BJ (cell line): ENCODE results near the gene DTX3L. TPM values are rescaled to one million over a fixed set of nuclear protein-coding genes. Genes with fewer than 3 reads are reported as not detected.
A peak's percentile ranks its signal among the peaks of the same experiment; 100 is the strongest.
"Not testable (repeated sequence)": the region's sequence is repeated elsewhere in the genome, so short reads cannot be mapped to it uniquely, and the experiment has no call there.

Experiments used
- CTCF ChIA-PET: fragments of 350-600 bp; formaldehyde crosslinking; extraction: SDS; loops from one replicate; lab custom pipeline; 2021; ENCODE audit warnings: antibody characterized with exemption, inconsistent platforms; lab: Yijun Ruan, JAX
- POLR2A ChIA-PET: fragments of 300-600 bp; sonication (Branson Sonifier 250); formaldehyde crosslinking; extraction: SDS; loops from one replicate; lab custom pipeline; 2021; ENCODE audit warnings: antibody characterized with exemption; lab: Charles Lee
- DNase-seq: peaks from one replicate; pipeline ENCODE4 v3.0.0-alpha.2; 2011; ENCODE audit warnings: low read depth
- H3K27me3 ChIP-seq: 2 replicates; pipeline ENCODE4 v1.6.0; 2011; ENCODE audit warnings: low read length; ENCODE audit not compliant: control insufficient read depth, insufficient read depth
- H3K36me3 ChIP-seq: 2 replicates; pipeline ENCODE4 v1.5.1; 2011; ENCODE audit warnings: low read length; ENCODE audit not compliant: control insufficient read depth, insufficient read depth
- H3K4me3 ChIP-seq: 2 replicates; pipeline ENCODE4 v1.5.1; 2011; ENCODE audit warnings: low read depth, mild to moderate bottlenecking, control low read depth, low read length
- polyA plus RNA-seq: library from polyadenylated mRNA; depleted of rRNA; stranded (reverse); fragments of >200 nt; gene quantifications from 2 replicates; pipeline ENCODE4 v1.2.3, GENCODE V29; 2011
- TF ChIP-seq, protein P1 (sequence below): IDR thresholded peaks from 2 replicates; pipeline ENCODE4 v1.5.1; 2011; ENCODE audit warnings: low read depth, mild to moderate bottlenecking, control low read depth, inconsistent platforms, low read length, moderate library complexity; ENCODE audit not compliant: insufficient read depth

The DTX3L gene
- polyA plus RNA-seq, 1 experiment = 3.5 TPM

DNA sequence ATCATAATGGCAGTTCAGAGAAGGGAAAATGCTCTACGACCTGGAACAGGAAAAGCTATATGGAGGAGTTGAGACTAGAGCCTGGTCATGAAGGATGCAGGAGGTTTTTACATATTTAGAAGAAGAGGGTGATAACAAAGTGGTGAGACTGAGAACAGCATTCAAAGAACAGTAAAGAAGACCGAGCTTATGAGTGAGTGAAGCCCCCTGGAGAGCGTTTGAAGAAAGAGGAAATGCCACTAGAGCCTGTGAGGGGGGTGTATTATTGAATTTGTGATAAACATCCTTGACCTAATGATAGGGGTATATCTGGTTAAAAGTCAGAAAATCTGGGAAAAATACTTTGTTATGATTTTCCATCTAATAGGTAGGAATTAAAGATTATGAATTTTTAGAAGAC is 4.2 kb upstream of the DTX3L start:
- peaks cover 3% of the 10 kb centered on the region for H3K36me3 ChIP-seq
- no peak for DNase-seq
- ChIA-PET POLR2A (no interaction called here), CTCF (interaction anchor here (0.7 to 7.3 kb wide), 6 partner anchors 12 to 469 kb away, joined by 3 to 78 read pairs (median 4); partner anchors contain the start of gene PARP14)
- no peak overlapping the region for H3K4me3 ChIP-seq
- no peaks in the 10 kb centered on the region for H3K27me3 ChIP-seq
- TF ChIP-seq, protein P1, sequence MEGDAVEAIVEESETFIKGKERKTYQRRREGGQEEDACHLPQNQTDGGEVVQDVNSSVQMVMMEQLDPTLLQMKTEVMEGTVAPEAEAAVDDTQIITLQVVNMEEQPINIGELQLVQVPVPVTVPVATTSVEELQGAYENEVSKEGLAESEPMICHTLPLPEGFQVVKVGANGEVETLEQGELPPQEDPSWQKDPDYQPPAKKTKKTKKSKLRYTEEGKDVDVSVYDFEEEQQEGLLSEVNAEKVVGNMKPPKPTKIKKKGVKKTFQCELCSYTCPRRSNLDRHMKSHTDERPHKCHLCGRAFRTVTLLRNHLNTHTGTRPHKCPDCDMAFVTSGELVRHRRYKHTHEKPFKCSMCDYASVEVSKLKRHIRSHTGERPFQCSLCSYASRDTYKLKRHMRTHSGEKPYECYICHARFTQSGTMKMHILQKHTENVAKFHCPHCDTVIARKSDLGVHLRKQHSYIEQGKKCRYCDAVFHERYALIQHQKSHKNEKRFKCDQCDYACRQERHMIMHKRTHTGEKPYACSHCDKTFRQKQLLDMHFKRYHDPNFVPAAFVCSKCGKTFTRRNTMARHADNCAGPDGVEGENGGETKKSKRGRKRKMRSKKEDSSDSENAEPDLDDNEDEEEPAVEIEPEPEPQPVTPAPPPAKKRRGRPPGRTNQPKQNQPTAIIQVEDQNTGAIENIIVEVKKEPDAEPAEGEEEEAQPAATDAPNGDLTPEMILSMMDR = no peak

DNA sequence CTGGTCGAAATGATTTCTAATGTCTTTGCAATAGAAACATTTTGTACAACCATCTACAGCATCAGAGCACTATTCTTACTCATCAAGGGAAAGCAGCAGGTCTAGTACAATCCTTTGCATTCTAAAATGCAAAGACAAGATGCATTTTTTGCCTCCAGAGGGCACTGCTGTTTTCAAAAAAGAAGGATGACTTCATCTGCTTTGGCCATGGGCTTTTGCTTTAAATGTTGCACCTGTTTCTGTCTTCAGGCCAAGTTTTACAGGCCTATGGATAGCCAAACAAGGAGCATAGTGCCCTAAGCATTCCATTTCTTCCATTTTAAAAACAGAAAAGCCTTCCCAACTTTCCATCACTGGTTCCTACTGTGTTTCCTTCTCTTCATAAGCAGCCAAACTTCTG is 3.5 kb upstream of the DTX3L start:
- CTCF ChIA-PET = interaction anchor here (1.0 to 7.3 kb wide), 5 partner anchors 42 to 383 kb away, joined by 3 to 78 read pairs (median 3); partner anchors contain the start of gene PARP14
- POLR2A ChIA-PET = no interaction called here
- Histone ChIP-seq H3K36me3 (peaks cover 2% of the 10 kb centered on the region), H3K27me3 (no peaks in the 10 kb centered on the region), H3K4me3 (no peak overlapping the region)
- DNase-seq = no peak
- TF ChIP-seq, protein P1 = peak; percentile 60

DNA sequence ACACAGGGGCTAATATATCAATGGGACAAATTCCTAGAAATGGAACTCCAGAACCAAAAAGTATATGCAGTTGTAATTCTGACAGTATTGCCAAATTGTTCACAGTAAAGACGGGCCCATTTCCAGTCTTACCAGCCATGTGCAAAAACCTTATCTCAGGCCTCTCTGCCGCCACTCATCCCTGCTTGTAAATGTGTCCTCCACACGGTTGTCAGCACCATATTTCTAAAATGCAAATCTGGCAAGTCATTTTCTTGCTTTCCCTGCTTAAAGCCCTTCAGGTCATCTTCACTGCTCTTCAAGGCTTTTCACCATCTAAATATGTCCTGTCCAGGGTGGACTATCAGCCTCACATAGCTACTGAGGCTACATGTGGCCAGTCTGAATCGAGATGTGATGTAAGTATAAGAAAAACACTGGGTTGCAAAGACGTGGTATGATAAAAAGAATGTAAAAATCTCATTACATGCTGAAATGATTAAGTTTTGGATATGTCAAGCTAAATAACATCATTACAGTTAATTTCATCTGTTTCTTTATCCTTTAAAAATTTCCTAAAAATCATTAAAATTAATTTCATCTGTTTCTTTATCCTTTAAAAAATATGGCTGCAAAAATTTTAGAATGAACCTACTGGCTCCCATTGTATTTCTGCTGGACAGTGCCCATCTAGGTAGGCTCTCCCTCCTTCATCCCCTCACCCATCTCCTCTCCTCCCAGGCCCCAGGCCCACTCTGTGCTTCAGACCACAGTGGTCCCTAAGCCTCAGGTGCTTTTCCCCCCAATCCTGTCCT is 1.0 kb upstream of the DTX3L start:
- CTCF ChIA-PET = interaction anchor here (1.1 to 7.3 kb wide), 2 partner anchors 116 to 123 kb away, joined by 3 to 78 read pairs; partner anchors contain the start of gene PARP14
- Histone ChIP-seq H3K36me3 (peaks cover 3% of the 10 kb centered on the region; the same call in 1 of the 2 replicates), H3K27me3 (no peaks in the 10 kb centered on the region), H3K4me3 (peak overlapping the region; percentile 85)
- POLR2A ChIA-PET = no interaction called here
- TF ChIP-seq, protein P1 = no peak
- no peak for DNase-seq

DNA sequence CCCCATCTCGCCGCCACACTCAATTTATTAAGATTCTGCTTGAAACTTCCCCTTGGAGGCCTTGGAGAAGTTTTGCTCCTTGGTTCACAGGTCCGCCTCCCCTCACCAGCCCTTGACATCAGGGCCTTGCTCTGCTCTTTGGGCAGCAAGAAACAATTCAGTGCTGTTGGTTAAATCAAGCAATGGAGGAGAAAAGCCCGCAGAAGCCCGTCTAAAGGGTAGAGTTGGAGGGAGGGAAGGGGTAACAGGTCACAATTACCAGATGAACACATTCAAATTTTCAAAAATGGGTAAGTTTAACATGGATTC is 467 bp upstream of the DTX3L start:
- DNase-seq = no peak

DNA sequence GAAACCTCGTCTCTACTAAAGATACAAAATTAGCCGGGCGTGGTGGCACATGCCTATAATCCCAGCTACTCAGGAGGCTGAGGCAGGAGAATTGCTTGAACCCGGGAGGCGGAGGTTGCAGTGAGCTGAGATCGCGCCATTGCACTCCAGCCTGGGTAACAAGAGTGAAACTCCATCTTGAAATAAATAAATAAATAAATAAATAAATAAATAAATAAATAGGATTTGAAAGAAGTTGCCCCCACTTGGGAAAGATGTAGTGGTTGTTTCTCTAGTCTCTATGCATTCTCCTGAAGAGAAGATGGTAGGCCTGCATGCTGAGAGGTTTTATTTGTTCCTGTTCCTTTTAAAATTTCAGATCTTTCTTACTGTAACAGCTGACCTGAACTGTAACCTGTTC is 4.0 kb downstream of the DTX3L start:
- CTCF ChIA-PET, H3K4me3 ChIP-seq, H3K36me3 ChIP-seq, POLR2A ChIA-PET, DNase-seq, H3K27me3 ChIP-seq: not testable (repeated sequence)

More for the DNA sequence above, 467 bp upstream of the DTX3L start:
- Histone ChIP-seq H3K4me3 (peak overlapping the region; percentile 85), H3K36me3 (peaks cover 3% of the 10 kb centered on the region; the same call in 1 of the 2 replicates), H3K27me3 (no peaks in the 10 kb centered on the region)
- CTCF ChIA-PET = interaction anchor here (1.1 to 7.3 kb wide), 3 partner anchors 115 to 123 kb away, joined by 3 to 78 read pairs (median 15); partner anchors contain the start of gene PARP14
- TF ChIP-seq, protein P1 = no peak
- POLR2A ChIA-PET = no interaction called here
